HG02571 (cell line): ENCODE measurements around the gene FAM114A1.
"Not testable (repeated sequence)": the region's sequence is repeated elsewhere in the genome, so short reads cannot be mapped to it uniquely, and the experiment has no call there.

Experiments used
- ATAC-seq: cut with Tn5 transposase; IDR thresholded peaks from one replicate; pipeline ENCODE4 v1.9.1; 2021; ENCODE audit warnings: mild to moderate bottlenecking, moderate library complexity; ENCODE audit not compliant: unreplicated experiment

FAM114A1 gene

GRCh38 chr4:38898245-38898644 lies 30.6 kb downstream of the FAM114A1 start:
- ATAC-seq, result no peak

- no peak for ATAC-seq
Measured at GRCh38 chr4:38902221-38902620, 34.6 kb downstream of the FAM114A1 start.

GRCh38 chr4:38902695-38903094 lies 35.1 kb downstream of the FAM114A1 start:
- ATAC-seq, result no peak

GRCh38 chr4:38904090-38904666 lies 36.6 kb downstream of the FAM114A1 start:
- ATAC-seq, result no peak

GRCh38 chr4:38904682-38905081 lies 37.1 kb downstream of the FAM114A1 start:
- no peak for ATAC-seq

GRCh38 chr4:38905652-38906385 lies 38.2 kb downstream of the FAM114A1 start:
- ATAC-seq, result no peak

GRCh38 chr4:38907696-38908270 lies 40.2 kb downstream of the FAM114A1 start:
- no peak for ATAC-seq

- no peak for ATAC-seq
Measured at GRCh38 chr4:38909015-38909414, 41.4 kb downstream of the FAM114A1 start.

- ATAC-seq, result no peak
Measured at GRCh38 chr4:38911257-38911656, 43.7 kb downstream of the FAM114A1 start.

GRCh38 chr4:38914854-38915253 lies 47.2 kb downstream of the FAM114A1 start:
- no peak for ATAC-seq

GRCh38 chr4:38916267-38916666 lies 48.7 kb downstream of the FAM114A1 start:
- not testable (repeated sequence) for ATAC-seq

- ATAC-seq, result no peak
Measured at GRCh38 chr4:38917481-38918025, 49.9 kb downstream of the FAM114A1 start.

- no peak for ATAC-seq
Measured at GRCh38 chr4:38919494-38919893, 51.9 kb downstream of the FAM114A1 start.

GRCh38 chr4:38920186-38920585 lies 52.6 kb downstream of the FAM114A1 start:
- ATAC-seq, result no peak

- ATAC-seq, result no peak
Measured at GRCh38 chr4:38920677-38921076, 53.1 kb downstream of the FAM114A1 start.

- no peak for ATAC-seq
Measured at GRCh38 chr4:38921151-38921550, 53.5 kb downstream of the FAM114A1 start.

GRCh38 chr4:38923746-38924145 lies 56.1 kb downstream of the FAM114A1 start:
- no peak for ATAC-seq

- no peak for ATAC-seq
Measured at GRCh38 chr4:38924353-38924752, 56.7 kb downstream of the FAM114A1 start.

GRCh38 chr4:38925492-38926413 lies 58.1 kb downstream of the FAM114A1 start:
- ATAC-seq, result no peak

GRCh38 chr4:38926896-38927295 lies 59.3 kb downstream of the FAM114A1 start:
- no peak for ATAC-seq

GRCh38 chr4:38928568-38928967 lies 61.0 kb downstream of the FAM114A1 start:
- ATAC-seq, result no peak
